Lung (tissue), 12 donors: ENCODE data around the gene MACROH2A1. TPM values are rescaled to one million over a fixed set of nuclear protein-coding genes. Genes with fewer than 3 reads are reported as not detected.

Source experiments
- ATAC-seq: fragments of 200-7000 bp; cut with Tn5 transposase; one replicate; pipeline ENCODE4 v1.9.1; 2020; ENCODE audit warnings: moderate number of reproducible peaks; ENCODE audit not compliant: insufficient read depth, low FRiP score
- DNase-seq, 3 donors: peaks; one replicate each; pipeline ENCODE4 v3.0.0-alpha.2; 2013 to 2017
- H3K27ac ChIP-seq, 2 donors: one replicate each; pipeline ENCODE4 v1.5.1; 2013; ENCODE audit warnings: mild to moderate bottlenecking in 2 of 2, moderate library complexity in 2 of 2, control low read depth in 1 of 2, inconsistent platforms in 1 of 2, low read depth in 1 of 2, low read length in 1 of 2
- H3K27me3 ChIP-seq, 3 donors: one replicate each; pipeline ENCODE4 v1.5.1; 2013; ENCODE audit warnings: low read length in 2 of 3; ENCODE audit not compliant: control insufficient read depth in 3 of 3, insufficient read depth in 3 of 3
- H3K36me3 ChIP-seq, 4 donors: one replicate each; pipeline ENCODE4 v1.5.1; 2013; ENCODE audit warnings: low read length in 4 of 4, mild to moderate bottlenecking in 1 of 4, moderate library complexity in 1 of 4; ENCODE audit not compliant: control insufficient read depth in 4 of 4, insufficient read depth in 4 of 4
- H3K4me1 ChIP-seq, 5 donors: one replicate each; pipeline ENCODE4 v1.5.1; 2013; ENCODE audit warnings: low read length in 5 of 5, mild to moderate bottlenecking in 2 of 5, moderate library complexity in 1 of 5; ENCODE audit not compliant: control insufficient read depth in 5 of 5, insufficient read depth in 5 of 5
- H3K4me3 ChIP-seq: one replicate; pipeline ENCODE4 v1.5.1; 2013; ENCODE audit warnings: mild to moderate bottlenecking, control low read depth, moderate library complexity
- H3K9ac ChIP-seq, 2 donors: one replicate each; pipeline ENCODE4 v1.5.1; 2013; ENCODE audit warnings: low read length in 2 of 2, control low read depth in 1 of 2; ENCODE audit not compliant: insufficient read depth in 1 of 2
- H3K9me3 ChIP-seq, 4 donors: one replicate each; pipeline ENCODE4 v1.5.1; 2013; ENCODE audit warnings: low read length in 3 of 4, mild to moderate bottlenecking in 1 of 4, moderate library complexity in 1 of 4; ENCODE audit not compliant: control insufficient read depth in 4 of 4, insufficient read depth in 3 of 4
- CTCF ChIP-seq: IDR thresholded peaks from 2 replicates; pipeline ENCODE4 v1.5.1; 2012; ENCODE audit warnings: mild to moderate bottlenecking; ENCODE audit errors: control extremely low read depth, extremely low read depth
- WGBS, 2 donors: extraction: QIAGEN DNeasy Blood & Tissue Kit; methylation state at CpG; one replicate each; pipeline ENCODE4 v1.1.7; 2013; 5-methylcytosine and 5-hydroxymethylcytosine counted together
- polyA plus RNA-seq, 2 donors: library from polyadenylated mRNA; stranded (reverse); fragments of 200-250 nt; gene quantifications; one replicate each; pipeline ENCODE4 v1.2.1, GENCODE V29; 2013
- total RNA-seq, 2 donors: library from RNA; depleted of rRNA in 1 of 2; stranded (reverse); fragments of >200 nt in 1 of 2; gene quantifications; one replicate each; pipeline ENCODE4 v1.2.1, GENCODE V29; 2014 to 2021
- donor health status: control.
- donor health status: control.
- donor health status: Bipolar disorder and iron deficiency.
- donor health status: healthy.
- donor health status: DM: yes; HTN: yes; CAD: no.

The MACROH2A1 gene
- total and polyA plus RNA-seq, 4 donors = 149 to 334 (median 248) TPM

DNA sequence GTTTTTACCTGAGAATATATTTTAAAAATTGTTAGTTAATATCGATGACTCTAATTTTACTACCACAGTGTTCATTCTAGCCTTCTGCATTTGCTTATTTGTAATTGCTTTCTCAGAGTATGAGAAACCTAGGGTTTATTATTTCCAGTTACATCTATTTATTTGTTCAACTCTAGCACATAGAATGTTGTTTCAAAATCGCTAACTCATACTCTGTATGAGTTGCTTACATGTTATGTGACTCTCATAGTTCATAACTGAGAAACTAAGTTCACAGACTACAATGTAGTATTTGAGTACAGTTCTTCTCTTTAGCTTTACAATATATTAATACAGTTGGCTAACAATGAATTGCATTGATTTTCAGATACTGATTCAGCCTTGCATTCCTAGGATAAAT lies 103.2 kb downstream of the MACROH2A1 start:
- H3K27me3 ChIP-seq = peaks cover 0 to 2% (median 0%) of the 10 kb centered on the region in 3 donors
- no peaks in the 10 kb centered on the region for H3K36me3 ChIP-seq
- H3K9ac ChIP-seq = no peak overlapping the region
- ATAC-seq (no peak), DNase-seq (no peak)
- H3K9me3 ChIP-seq = no peaks in the 10 kb centered on the region
- TF ChIP-seq CTCF = no peak
- WGBS, 2 donors = 96% methylated on average over 2 of the region's 2 CpGs
- no peak overlapping the region for H3K4me3 ChIP-seq
- no peak overlapping the region for H3K27ac ChIP-seq
- no peaks in the 10 kb centered on the region for H3K4me1 ChIP-seq

GRCh38 chr5:135294793-135295192 lies 104.2 kb downstream of the MACROH2A1 start:
- 95 to 99% methylated on average over 4 of the region's 4 CpGs for WGBS, 2 donors

GRCh38 chr5:135289651-135290050 lies 109.4 kb downstream of the MACROH2A1 start:
- DNase-seq = no peak
- no peak for ATAC-seq
- H3K9ac ChIP-seq = no peak overlapping the region
- peaks cover 0 to 3% (median 0%) of the 10 kb centered on the region in 4 donors for H3K9me3 ChIP-seq
- peaks cover 0 to under 1% (median 0%) of the 10 kb centered on the region in 3 donors for H3K27me3 ChIP-seq
- no peaks in the 10 kb centered on the region for H3K36me3 ChIP-seq
- no peak for TF ChIP-seq CTCF
- no peak overlapping the region for H3K27ac ChIP-seq
- no peak overlapping the region for H3K4me3 ChIP-seq
- H3K4me1 ChIP-seq = peaks cover 0 to 2% (median 0%) of the 10 kb centered on the region in 5 donors
- WGBS, 2 donors = 91 to 95% methylated on average over 1 of the region's 1 CpG

More at GRCh38 chr5:135294793-135295192, 104.2 kb downstream of the MACROH2A1 start:
- no peak for TF ChIP-seq CTCF
- H3K27me3 ChIP-seq = peaks cover 0 to 2% (median 0%) of the 10 kb centered on the region in 3 donors
- no peaks in the 10 kb centered on the region for H3K4me1 ChIP-seq
- H3K9me3 ChIP-seq = peaks cover 0 to 3% (median 0%) of the 10 kb centered on the region in 4 donors
- H3K27ac ChIP-seq = no peak overlapping the region
- H3K9ac ChIP-seq = no peak overlapping the region
- no peak overlapping the region for H3K4me3 ChIP-seq
- DNase-seq (no peak), ATAC-seq (no peak)
- H3K36me3 ChIP-seq = no peaks in the 10 kb centered on the region

DNA sequence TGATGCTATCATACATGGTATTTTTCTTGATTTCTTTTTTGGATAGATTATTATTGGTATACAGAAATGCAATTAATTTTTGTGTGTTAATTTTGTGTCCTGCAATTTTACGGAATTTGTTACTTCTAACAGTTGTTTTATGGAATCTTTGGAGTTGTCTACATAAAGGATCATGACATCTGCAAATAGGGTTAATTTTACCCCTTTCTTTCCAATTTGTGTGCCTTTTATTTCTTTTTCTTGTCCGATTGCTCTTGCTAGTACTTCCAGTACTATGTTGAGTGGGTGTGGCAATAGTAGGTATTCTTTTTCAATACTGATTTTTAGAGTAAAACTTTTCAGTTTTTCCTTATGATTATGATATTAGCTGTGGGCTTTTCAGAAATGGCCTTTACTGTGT lies 111.5 kb downstream of the MACROH2A1 start:
- TF ChIP-seq CTCF = no peak
- H3K36me3 ChIP-seq = no peaks in the 10 kb centered on the region
- no peak for ATAC-seq
- no peak overlapping the region for H3K27ac ChIP-seq
- H3K9ac ChIP-seq = no peak overlapping the region
- peaks cover 0 to 3% (median 0%) of the 10 kb centered on the region in 4 donors for H3K9me3 ChIP-seq
- 98 to 99% methylated on average over 2 of the region's 2 CpGs for WGBS, 2 donors
- H3K4me3 ChIP-seq = no peak overlapping the region
- peaks cover 0 to 2% (median 0%) of the 10 kb centered on the region in 5 donors for H3K4me1 ChIP-seq
- H3K27me3 ChIP-seq = no peaks in the 10 kb centered on the region
- DNase-seq = no peak
